Esophagus squamous epithelium (tissue), 5 donors: Measurements from ENCODE around the gene MPPED2. TPM values are rescaled to one million over a fixed set of nuclear protein-coding genes. Genes with fewer than 3 reads are reported as not detected.

Experiments
- DNase-seq: peaks from one replicate; lab custom pipeline; 2025; lab: John Stamatoyannopoulos, UW
- H3K27ac ChIP-seq, 4 donors: fragments of 200-600 bp; sonication (generic); one replicate each; pipeline ENCODE4 v1.5.1; 2016 to 2019; ENCODE audit warnings: mild to moderate bottlenecking in 1 of 4
- H3K27me3 ChIP-seq, 4 donors: fragments of 200-600 bp; sonication (generic); 1 replicate in 3 of 4; 2 replicates in 1 of 4; pipeline versions ENCODE4 v1.5.1 to v1.6.0; 2017 to 2021; ENCODE audit warnings: antibody characterized with exemption in 1 of 4
- H3K36me3 ChIP-seq, 3 donors: fragments of 200-600 bp; sonication (generic); one replicate each; pipeline ENCODE4 v1.5.1; 2016 to 2019
- H3K4me1 ChIP-seq, 3 donors: fragments of 200-600 bp; sonication (generic); one replicate each; pipeline ENCODE4 v1.5.1; 2017 to 2019
- H3K4me3 ChIP-seq, 4 donors: fragments of 200-600 bp; sonication (generic); 1 replicate in 3 of 4; 2 replicates in 1 of 4; pipeline ENCODE4 v1.5.1; 2016 to 2019; ENCODE audit warnings: mild to moderate bottlenecking in 2 of 4, moderate library complexity in 1 of 4
- H3K9me3 ChIP-seq, 3 donors: fragments of 200-600 bp; sonication (generic); one replicate each; pipeline ENCODE4 v1.5.1; 2016 to 2019
- CTCF ChIP-seq, 6 experiments: fragments of 450-650 bp in 4 of 6; fragments of 200-600 bp in 2 of 6; sonication (generic) in 2 of 6; IDR thresholded peaks; one replicate each; pipeline ENCODE4 v1.5.1; 2016 to 2019; ENCODE audit warnings: antibody characterized with exemption in 6 of 6, mild to moderate bottlenecking in 4 of 6, moderate library complexity in 4 of 6
- POLR2A ChIP-seq, 4 donors: fragments of 450-650 bp; IDR thresholded peaks; one replicate each; pipeline ENCODE4 v1.6.1; 2017; ENCODE audit warnings: antibody characterized with exemption in 4 of 4, mild to moderate bottlenecking in 4 of 4, moderate library complexity in 3 of 4
- WGBS, 2 donors: methylation state at CpG; one replicate each; pipeline ENCODE4 v1.1.5; 2018; 5-methylcytosine and 5-hydroxymethylcytosine counted together
- intact Hi-C: fragments of 100-400 bp; cut with DNase I; formaldehyde crosslinking; loops from one replicate; pipeline ENCODE4 v1.15.0; 2022
- total RNA-seq, 4 donors: library from RNA; depleted of rRNA; stranded (reverse); fragments of >200 nt; gene quantifications; one replicate each; pipeline ENCODE4 v1.1.0, GENCODE V29; 2016
- donor health status: DM: yes; HTN: yes; CAD: no.

The MPPED2 gene
- total RNA-seq, 4 donors from 2014 or later: 0.49 to 3.2 (median 1.8) TPM

GRCh38 chr11:30446520-30446919 is 139.6 kb downstream of the MPPED2 start:
- 61 to 70% methylated on average over 7 of the region's 7 CpGs for WGBS, 2 donors
- H3K9me3 ChIP-seq: no peaks in the 10 kb centered on the region
- H3K27ac ChIP-seq: no peak overlapping the region
- no peaks in the 10 kb centered on the region for H3K4me1 ChIP-seq
- no peak overlapping the region for H3K4me3 ChIP-seq
- no peaks in the 10 kb centered on the region for H3K27me3 ChIP-seq
- no peak for DNase-seq
- no peaks in the 10 kb centered on the region for H3K36me3 ChIP-seq
- TF ChIP-seq POLR2A (IDR thresholded peaks at IDR 0.05): no peak
- TF ChIP-seq CTCF (IDR thresholded peaks at IDR 0.05): no peak
- intact Hi-C loops: no loop called here

GRCh38 chr11:30445056-30445455 is 141.1 kb downstream of the MPPED2 start:
- no peaks in the 10 kb centered on the region for H3K27me3 ChIP-seq
- H3K9me3 ChIP-seq: no peaks in the 10 kb centered on the region
- TF ChIP-seq POLR2A (IDR thresholded peaks at IDR 0.05): no peak
- no peak for TF ChIP-seq CTCF (IDR thresholded peaks at IDR 0.05)
- no peaks in the 10 kb centered on the region for H3K4me1 ChIP-seq
- H3K4me3 ChIP-seq: no peak overlapping the region
- H3K36me3 ChIP-seq: no peaks in the 10 kb centered on the region
- DNase-seq: no peak
- no peak overlapping the region for H3K27ac ChIP-seq
- WGBS, 2 donors: 53 to 57% methylated on average over 2 of the region's 2 CpGs
- intact Hi-C loops: no loop called here

- no peak overlapping the region for H3K4me3 ChIP-seq
- H3K27ac ChIP-seq: no peak overlapping the region
- no peaks in the 10 kb centered on the region for H3K9me3 ChIP-seq
- intact Hi-C loops: no loop called here
- peaks cover 0 to 3% (median 0%) of the 10 kb centered on the region in 3 donors for H3K4me1 ChIP-seq
- WGBS, 2 donors: 78 to 84% methylated on average over 4 of the region's 4 CpGs
- no peak for DNase-seq
- H3K27me3 ChIP-seq: no peaks in the 10 kb centered on the region
- TF ChIP-seq POLR2A (IDR thresholded peaks at IDR 0.05) (no peak), CTCF (IDR thresholded peaks at IDR 0.05) (no peak)
- H3K36me3 ChIP-seq: no peaks in the 10 kb centered on the region
Observed at GRCh38 chr11:30440510-30440909, 145.6 kb downstream of the MPPED2 start.

- 77 to 80% methylated on average over 3 of the region's 3 CpGs for WGBS, 2 donors
- H3K4me1 ChIP-seq: peaks cover 0 to 9% (median 0%) of the 10 kb centered on the region in 3 donors
Observed at GRCh38 chr11:30436801-30437200, 149.4 kb downstream of the MPPED2 start.

GRCh38 chr11:30435488-30435887 is 150.7 kb downstream of the MPPED2 start:
- Histone ChIP-seq H3K36me3 (no peaks in the 10 kb centered on the region), H3K9me3 (no peaks in the 10 kb centered on the region), H3K4me3 (no peak overlapping the region), H3K27ac (no peak overlapping the region), H3K27me3 (no peaks in the 10 kb centered on the region), H3K4me1 (peaks cover 0 to 12% (median 0%) of the 10 kb centered on the region in 3 donors)
- no peak for DNase-seq
- no peak for TF ChIP-seq CTCF (IDR thresholded peaks at IDR 0.05)
- no peak for TF ChIP-seq POLR2A (IDR thresholded peaks at IDR 0.05)
- intact Hi-C loops: no loop called here

More at GRCh38 chr11:30436801-30437200, 149.4 kb downstream of the MPPED2 start:
- intact Hi-C loops: no loop called here
- Histone ChIP-seq H3K4me3 (no peak overlapping the region), H3K9me3 (no peaks in the 10 kb centered on the region), H3K36me3 (no peaks in the 10 kb centered on the region), H3K27ac (no peak overlapping the region), H3K27me3 (no peaks in the 10 kb centered on the region)
- no peak for DNase-seq
- no peak for TF ChIP-seq CTCF (IDR thresholded peaks at IDR 0.05)
- no peak for TF ChIP-seq POLR2A (IDR thresholded peaks at IDR 0.05)
